Measurements from ENCODE around the gene FOXN3.

DNA sequence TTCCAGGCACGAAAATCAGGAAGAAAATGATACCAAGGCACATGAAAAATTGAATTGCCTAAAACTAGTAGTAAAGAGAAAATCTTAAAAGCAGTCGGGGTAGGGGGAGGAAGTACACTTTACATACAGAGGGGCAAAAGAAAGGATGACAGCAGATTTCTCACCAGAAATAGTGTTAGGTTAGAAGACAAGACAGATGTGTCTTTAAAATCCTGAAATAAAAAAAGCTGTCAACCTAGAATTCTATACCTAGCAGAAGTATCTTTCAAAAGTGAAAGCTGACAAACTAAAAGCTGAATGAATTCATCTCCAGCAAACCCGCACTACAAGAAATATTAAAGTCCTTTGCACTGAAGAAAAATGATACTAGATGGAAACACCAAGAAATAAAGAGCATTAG, 280.4 kb downstream of the FOXN3 start:
- no peak for TF ChIP-seq EZH2 (IDR thresholded peaks at IDR 0.05; ENCODE audit: low read length, missing control alignments)
- TF ChIP-seq, protein P1, sequence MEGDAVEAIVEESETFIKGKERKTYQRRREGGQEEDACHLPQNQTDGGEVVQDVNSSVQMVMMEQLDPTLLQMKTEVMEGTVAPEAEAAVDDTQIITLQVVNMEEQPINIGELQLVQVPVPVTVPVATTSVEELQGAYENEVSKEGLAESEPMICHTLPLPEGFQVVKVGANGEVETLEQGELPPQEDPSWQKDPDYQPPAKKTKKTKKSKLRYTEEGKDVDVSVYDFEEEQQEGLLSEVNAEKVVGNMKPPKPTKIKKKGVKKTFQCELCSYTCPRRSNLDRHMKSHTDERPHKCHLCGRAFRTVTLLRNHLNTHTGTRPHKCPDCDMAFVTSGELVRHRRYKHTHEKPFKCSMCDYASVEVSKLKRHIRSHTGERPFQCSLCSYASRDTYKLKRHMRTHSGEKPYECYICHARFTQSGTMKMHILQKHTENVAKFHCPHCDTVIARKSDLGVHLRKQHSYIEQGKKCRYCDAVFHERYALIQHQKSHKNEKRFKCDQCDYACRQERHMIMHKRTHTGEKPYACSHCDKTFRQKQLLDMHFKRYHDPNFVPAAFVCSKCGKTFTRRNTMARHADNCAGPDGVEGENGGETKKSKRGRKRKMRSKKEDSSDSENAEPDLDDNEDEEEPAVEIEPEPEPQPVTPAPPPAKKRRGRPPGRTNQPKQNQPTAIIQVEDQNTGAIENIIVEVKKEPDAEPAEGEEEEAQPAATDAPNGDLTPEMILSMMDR (conservative IDR thresholded peaks at IDR 0.05 in 1 of 2, IDR thresholded peaks at IDR 0.05 in 1 of 2; ENCODE audit: low read depth in 1 of 2, low read length in 2 of 2) = no peak
